HEK293 (cell line): ENCODE measurements around the gene TLE1.

ENCODE experiments used
- FEZF1 ChIP-seq: fragments of 450-650 bp; formaldehyde crosslinking; IDR thresholded peaks from 2 replicates; pipeline ENCODE4 v1.5.1; 2016; ENCODE audit warnings: missing biosample characterization, missing genetic modification characterization
- GFI1B ChIP-seq: fragments of 450-650 bp; formaldehyde crosslinking; IDR thresholded peaks from 2 replicates; pipeline ENCODE4 v1.5.1; 2016; ENCODE audit warnings: missing biosample characterization, missing genetic modification characterization
- OVOL3 ChIP-seq: fragments of 450-650 bp; formaldehyde crosslinking; IDR thresholded peaks from 2 replicates; pipeline ENCODE4 v1.5.1; 2016; ENCODE audit warnings: missing biosample characterization, missing genetic modification characterization
- SCRT2 ChIP-seq: fragments of 450-650 bp; formaldehyde crosslinking; IDR thresholded peaks from 2 replicates; pipeline ENCODE4 v1.5.1; 2016; ENCODE audit warnings: missing biosample characterization, missing genetic modification characterization
- YY1 ChIP-seq: fragments of 450-650 bp; formaldehyde crosslinking; IDR thresholded peaks from 2 replicates; pipeline ENCODE4 v1.5.1; 2018; ENCODE audit warnings: missing biosample characterization, missing genetic modification characterization
- YY2 ChIP-seq: fragments of 450-650 bp; formaldehyde crosslinking; IDR thresholded peaks from 2 replicates; pipeline ENCODE4 v1.5.1; 2016; ENCODE audit warnings: missing biosample characterization, missing genetic modification characterization
- ZNF121 ChIP-seq: fragments of 450-650 bp; formaldehyde crosslinking; IDR thresholded peaks from 2 replicates; pipeline ENCODE4 v1.5.1; 2016; ENCODE audit warnings: missing biosample characterization, missing genetic modification characterization
- ZNF16 ChIP-seq: fragments of 450-650 bp; formaldehyde crosslinking; IDR thresholded peaks from 2 replicates; pipeline ENCODE4 v1.5.1; 2016; ENCODE audit warnings: low read depth, missing biosample characterization, missing genetic modification characterization
- ZNF19 ChIP-seq: fragments of 450-650 bp; formaldehyde crosslinking; IDR thresholded peaks from 2 replicates; pipeline ENCODE4; 2016; ENCODE audit warnings: missing biosample characterization, missing genetic modification characterization, low read depth
- ZNF214 ChIP-seq: fragments of 450-650 bp; formaldehyde crosslinking; IDR thresholded peaks from 2 replicates; pipeline ENCODE4 v1.5.1; 2017; ENCODE audit warnings: missing biosample characterization, mild to moderate bottlenecking, missing genetic modification characterization, borderline replicate concordance
- ZNF350 ChIP-seq: fragments of 450-650 bp; formaldehyde crosslinking; IDR thresholded peaks from 2 replicates; pipeline ENCODE4 v1.5.0; 2017; ENCODE audit warnings: missing biosample characterization, mild to moderate bottlenecking, missing genetic modification characterization
- ZNF433 ChIP-seq: fragments of 450-650 bp; formaldehyde crosslinking; IDR thresholded peaks from 2 replicates; pipeline ENCODE4 v1.5.1; 2016; ENCODE audit warnings: missing biosample characterization, missing genetic modification characterization, low read depth
- ZNF548 ChIP-seq: fragments of 450-650 bp; formaldehyde crosslinking; IDR thresholded peaks from 2 replicates; pipeline ENCODE4 v1.5.1; 2016; ENCODE audit warnings: missing biosample characterization, missing genetic modification characterization
- ZNF560 ChIP-seq: fragments of 450-650 bp; formaldehyde crosslinking; IDR thresholded peaks from 2 replicates; pipeline ENCODE4 v1.5.1; 2017; ENCODE audit warnings: missing biosample characterization, missing genetic modification characterization, borderline replicate concordance
- ZNF571 ChIP-seq: fragments of 450-650 bp; formaldehyde crosslinking; IDR thresholded peaks from 2 replicates; pipeline ENCODE4 v1.5.0; 2017; ENCODE audit warnings: missing biosample characterization, missing genetic modification characterization
- ZNF670 ChIP-seq: fragments of 450-650 bp; formaldehyde crosslinking; IDR thresholded peaks from 2 replicates; pipeline ENCODE4 v1.5.1; 2016; ENCODE audit warnings: missing biosample characterization, missing genetic modification characterization, low read depth
- ZNF677 ChIP-seq: fragments of 450-650 bp; IDR thresholded peaks from 2 replicates; pipeline ENCODE4 v1.5.0; 2018; ENCODE audit warnings: missing biosample characterization, mild to moderate bottlenecking, missing genetic modification characterization, moderate library complexity
- ZNF768 ChIP-seq: fragments of 450-650 bp; formaldehyde crosslinking; IDR thresholded peaks from 2 replicates; pipeline ENCODE4 v1.5.1; 2018; ENCODE audit warnings: missing biosample characterization, mild to moderate bottlenecking, missing genetic modification characterization
- ZNF785 ChIP-seq: fragments of 450-650 bp; formaldehyde crosslinking; IDR thresholded peaks from 2 replicates; pipeline ENCODE4 v1.5.1; 2016; ENCODE audit warnings: missing biosample characterization, missing genetic modification characterization
- ZNF837 ChIP-seq: fragments of 450-650 bp; formaldehyde crosslinking; IDR thresholded peaks from 2 replicates; pipeline ENCODE4 v1.5.1; 2016; ENCODE audit warnings: missing biosample characterization, missing genetic modification characterization
- ZXDB ChIP-seq: fragments of 450-650 bp; formaldehyde crosslinking; IDR thresholded peaks from 2 replicates; pipeline ENCODE4 v1.5.1; 2016; ENCODE audit warnings: missing biosample characterization, missing genetic modification characterization
- TF ChIP-seq, protein P1 (sequence below): fragments of 450-650 bp; formaldehyde crosslinking; IDR thresholded peaks from 2 replicates; pipeline ENCODE4 v1.5.1; 2016; ENCODE audit warnings: missing biosample characterization, missing genetic modification characterization
- TF ChIP-seq, protein P2 (sequence below): fragments of 450-650 bp; formaldehyde crosslinking; IDR thresholded peaks from 2 replicates; pipeline ENCODE4 v1.5.1; 2016; ENCODE audit warnings: missing biosample characterization, missing genetic modification characterization
- TF ChIP-seq, protein P3 (sequence below): fragments of 450-650 bp; formaldehyde crosslinking; IDR thresholded peaks from 2 replicates; pipeline ENCODE4 v1.5.1; 2016; ENCODE audit warnings: missing biosample characterization, missing genetic modification characterization, borderline replicate concordance

The TLE1 gene

DNA sequence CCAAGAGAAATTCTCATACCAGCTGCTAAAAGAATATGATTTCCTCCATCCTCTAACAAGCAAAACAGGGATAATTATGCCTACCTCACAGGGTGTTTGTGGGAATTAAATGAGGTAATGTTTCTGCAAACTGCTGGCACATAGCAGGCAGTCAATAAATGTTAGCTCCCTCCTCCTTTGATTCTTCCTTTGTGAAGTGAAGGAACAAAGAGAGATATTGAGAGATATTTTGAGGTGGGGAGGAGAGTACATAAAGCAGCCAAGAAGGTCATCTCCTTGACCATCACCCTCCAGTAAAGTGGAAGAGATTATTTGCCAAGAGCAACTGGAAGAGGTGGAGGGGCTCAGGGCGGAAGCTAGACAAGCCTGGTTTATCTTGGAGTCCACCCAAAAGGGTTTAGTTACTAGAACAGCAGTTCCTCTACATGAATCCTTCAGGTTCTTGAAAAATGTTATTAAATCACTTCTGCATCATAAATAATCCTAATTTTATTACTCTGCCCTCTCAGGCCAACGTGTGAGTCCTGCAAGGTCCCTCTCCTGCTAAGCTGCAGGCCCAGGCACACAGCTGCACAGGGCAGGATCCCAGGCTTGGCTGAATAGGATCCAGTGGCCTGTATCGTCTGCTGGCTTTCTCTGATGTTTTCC, 35.0 kb upstream of the TLE1 start (continued):
- TF ChIP-seq, protein P1, sequence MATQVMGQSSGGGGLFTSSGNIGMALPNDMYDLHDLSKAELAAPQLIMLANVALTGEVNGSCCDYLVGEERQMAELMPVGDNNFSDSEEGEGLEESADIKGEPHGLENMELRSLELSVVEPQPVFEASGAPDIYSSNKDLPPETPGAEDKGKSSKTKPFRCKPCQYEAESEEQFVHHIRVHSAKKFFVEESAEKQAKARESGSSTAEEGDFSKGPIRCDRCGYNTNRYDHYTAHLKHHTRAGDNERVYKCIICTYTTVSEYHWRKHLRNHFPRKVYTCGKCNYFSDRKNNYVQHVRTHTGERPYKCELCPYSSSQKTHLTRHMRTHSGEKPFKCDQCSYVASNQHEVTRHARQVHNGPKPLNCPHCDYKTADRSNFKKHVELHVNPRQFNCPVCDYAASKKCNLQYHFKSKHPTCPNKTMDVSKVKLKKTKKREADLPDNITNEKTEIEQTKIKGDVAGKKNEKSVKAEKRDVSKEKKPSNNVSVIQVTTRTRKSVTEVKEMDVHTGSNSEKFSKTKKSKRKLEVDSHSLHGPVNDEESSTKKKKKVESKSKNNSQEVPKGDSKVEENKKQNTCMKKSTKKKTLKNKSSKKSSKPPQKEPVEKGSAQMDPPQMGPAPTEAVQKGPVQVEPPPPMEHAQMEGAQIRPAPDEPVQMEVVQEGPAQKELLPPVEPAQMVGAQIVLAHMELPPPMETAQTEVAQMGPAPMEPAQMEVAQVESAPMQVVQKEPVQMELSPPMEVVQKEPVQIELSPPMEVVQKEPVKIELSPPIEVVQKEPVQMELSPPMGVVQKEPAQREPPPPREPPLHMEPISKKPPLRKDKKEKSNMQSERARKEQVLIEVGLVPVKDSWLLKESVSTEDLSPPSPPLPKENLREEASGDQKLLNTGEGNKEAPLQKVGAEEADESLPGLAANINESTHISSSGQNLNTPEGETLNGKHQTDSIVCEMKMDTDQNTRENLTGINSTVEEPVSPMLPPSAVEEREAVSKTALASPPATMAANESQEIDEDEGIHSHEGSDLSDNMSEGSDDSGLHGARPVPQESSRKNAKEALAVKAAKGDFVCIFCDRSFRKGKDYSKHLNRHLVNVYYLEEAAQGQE (tag by site-specific recombination) = no peak
- TF ChIP-seq ZNF19 (tag by site-specific recombination) = no peak
- TF ChIP-seq ZNF670 (tag by site-specific recombination) = no peak
- no peak for TF ChIP-seq ZNF350
- TF ChIP-seq FEZF1 = peak; percentile 89
- no peak for TF ChIP-seq ZNF121
- TF ChIP-seq ZNF433 (tag by site-specific recombination) = no peak
- no peak for TF ChIP-seq SCRT2 (tag by site-specific recombination)
- no peak for TF ChIP-seq ZNF768
- peak; percentile 73 for TF ChIP-seq ZXDB
- TF ChIP-seq ZNF677 (tag by site-specific recombination) = no peak
- no peak for TF ChIP-seq ZNF548 (tag by site-specific recombination)
- no peak for TF ChIP-seq YY2 (tag by site-specific recombination)
- no peak for TF ChIP-seq ZNF214 (tag by site-specific recombination)
- TF ChIP-seq, protein P2, sequence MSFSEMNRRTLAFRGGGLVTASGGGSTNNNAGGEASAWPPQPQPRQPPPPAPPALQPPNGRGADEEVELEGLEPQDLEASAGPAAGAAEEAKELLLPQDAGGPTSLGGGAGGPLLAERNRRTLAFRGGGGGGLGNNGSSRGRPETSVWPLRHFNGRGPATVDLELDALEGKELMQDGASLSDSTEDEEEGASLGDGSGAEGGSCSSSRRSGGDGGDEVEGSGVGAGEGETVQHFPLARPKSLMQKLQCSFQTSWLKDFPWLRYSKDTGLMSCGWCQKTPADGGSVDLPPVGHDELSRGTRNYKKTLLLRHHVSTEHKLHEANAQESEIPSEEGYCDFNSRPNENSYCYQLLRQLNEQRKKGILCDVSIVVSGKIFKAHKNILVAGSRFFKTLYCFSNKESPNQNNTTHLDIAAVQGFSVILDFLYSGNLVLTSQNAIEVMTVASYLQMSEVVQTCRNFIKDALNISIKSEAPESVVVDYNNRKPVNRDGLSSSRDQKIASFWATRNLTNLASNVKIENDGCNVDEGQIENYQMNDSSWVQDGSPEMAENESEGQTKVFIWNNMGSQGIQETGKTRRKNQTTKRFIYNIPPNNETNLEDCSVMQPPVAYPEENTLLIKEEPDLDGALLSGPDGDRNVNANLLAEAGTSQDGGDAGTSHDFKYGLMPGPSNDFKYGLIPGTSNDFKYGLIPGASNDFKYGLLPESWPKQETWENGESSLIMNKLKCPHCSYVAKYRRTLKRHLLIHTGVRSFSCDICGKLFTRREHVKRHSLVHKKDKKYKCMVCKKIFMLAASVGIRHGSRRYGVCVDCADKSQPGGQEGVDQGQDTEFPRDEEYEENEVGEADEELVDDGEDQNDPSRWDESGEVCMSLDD (tag by site-specific recombination) = no peak
- no peak; the same call in 1 of the 2 replicates for TF ChIP-seq OVOL3 (tag by site-specific recombination)
- TF ChIP-seq ZNF785 (tag by site-specific recombination) = no peak
- no peak for TF ChIP-seq GFI1B (tag by site-specific recombination)
- TF ChIP-seq ZNF560 = no peak
- no peak for TF ChIP-seq ZNF571 (tag by site-specific recombination)
- TF ChIP-seq, protein P3, sequence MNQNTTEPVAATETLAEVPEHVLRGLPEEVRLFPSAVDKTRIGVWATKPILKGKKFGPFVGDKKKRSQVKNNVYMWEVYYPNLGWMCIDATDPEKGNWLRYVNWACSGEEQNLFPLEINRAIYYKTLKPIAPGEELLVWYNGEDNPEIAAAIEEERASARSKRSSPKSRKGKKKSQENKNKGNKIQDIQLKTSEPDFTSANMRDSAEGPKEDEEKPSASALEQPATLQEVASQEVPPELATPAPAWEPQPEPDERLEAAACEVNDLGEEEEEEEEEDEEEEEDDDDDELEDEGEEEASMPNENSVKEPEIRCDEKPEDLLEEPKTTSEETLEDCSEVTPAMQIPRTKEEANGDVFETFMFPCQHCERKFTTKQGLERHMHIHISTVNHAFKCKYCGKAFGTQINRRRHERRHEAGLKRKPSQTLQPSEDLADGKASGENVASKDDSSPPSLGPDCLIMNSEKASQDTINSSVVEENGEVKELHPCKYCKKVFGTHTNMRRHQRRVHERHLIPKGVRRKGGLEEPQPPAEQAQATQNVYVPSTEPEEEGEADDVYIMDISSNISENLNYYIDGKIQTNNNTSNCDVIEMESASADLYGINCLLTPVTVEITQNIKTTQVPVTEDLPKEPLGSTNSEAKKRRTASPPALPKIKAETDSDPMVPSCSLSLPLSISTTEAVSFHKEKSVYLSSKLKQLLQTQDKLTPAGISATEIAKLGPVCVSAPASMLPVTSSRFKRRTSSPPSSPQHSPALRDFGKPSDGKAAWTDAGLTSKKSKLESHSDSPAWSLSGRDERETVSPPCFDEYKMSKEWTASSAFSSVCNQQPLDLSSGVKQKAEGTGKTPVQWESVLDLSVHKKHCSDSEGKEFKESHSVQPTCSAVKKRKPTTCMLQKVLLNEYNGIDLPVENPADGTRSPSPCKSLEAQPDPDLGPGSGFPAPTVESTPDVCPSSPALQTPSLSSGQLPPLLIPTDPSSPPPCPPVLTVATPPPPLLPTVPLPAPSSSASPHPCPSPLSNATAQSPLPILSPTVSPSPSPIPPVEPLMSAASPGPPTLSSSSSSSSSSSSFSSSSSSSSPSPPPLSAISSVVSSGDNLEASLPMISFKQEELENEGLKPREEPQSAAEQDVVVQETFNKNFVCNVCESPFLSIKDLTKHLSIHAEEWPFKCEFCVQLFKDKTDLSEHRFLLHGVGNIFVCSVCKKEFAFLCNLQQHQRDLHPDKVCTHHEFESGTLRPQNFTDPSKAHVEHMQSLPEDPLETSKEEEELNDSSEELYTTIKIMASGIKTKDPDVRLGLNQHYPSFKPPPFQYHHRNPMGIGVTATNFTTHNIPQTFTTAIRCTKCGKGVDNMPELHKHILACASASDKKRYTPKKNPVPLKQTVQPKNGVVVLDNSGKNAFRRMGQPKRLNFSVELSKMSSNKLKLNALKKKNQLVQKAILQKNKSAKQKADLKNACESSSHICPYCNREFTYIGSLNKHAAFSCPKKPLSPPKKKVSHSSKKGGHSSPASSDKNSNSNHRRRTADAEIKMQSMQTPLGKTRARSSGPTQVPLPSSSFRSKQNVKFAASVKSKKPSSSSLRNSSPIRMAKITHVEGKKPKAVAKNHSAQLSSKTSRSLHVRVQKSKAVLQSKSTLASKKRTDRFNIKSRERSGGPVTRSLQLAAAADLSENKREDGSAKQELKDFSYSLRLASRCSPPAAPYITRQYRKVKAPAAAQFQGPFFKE (tag by site-specific recombination) = no peak
- TF ChIP-seq ZNF837 (tag by site-specific recombination) = no peak
- TF ChIP-seq ZNF16 (tag by site-specific recombination) = no peak
- no peak for TF ChIP-seq YY1
